Measurements from ENCODE around the gene DBX2.
"Not testable (repeated sequence)": the region's sequence is repeated elsewhere in the genome, so short reads cannot be mapped to it uniquely, and the experiment has no call there.

DBX2 gene

DNA sequence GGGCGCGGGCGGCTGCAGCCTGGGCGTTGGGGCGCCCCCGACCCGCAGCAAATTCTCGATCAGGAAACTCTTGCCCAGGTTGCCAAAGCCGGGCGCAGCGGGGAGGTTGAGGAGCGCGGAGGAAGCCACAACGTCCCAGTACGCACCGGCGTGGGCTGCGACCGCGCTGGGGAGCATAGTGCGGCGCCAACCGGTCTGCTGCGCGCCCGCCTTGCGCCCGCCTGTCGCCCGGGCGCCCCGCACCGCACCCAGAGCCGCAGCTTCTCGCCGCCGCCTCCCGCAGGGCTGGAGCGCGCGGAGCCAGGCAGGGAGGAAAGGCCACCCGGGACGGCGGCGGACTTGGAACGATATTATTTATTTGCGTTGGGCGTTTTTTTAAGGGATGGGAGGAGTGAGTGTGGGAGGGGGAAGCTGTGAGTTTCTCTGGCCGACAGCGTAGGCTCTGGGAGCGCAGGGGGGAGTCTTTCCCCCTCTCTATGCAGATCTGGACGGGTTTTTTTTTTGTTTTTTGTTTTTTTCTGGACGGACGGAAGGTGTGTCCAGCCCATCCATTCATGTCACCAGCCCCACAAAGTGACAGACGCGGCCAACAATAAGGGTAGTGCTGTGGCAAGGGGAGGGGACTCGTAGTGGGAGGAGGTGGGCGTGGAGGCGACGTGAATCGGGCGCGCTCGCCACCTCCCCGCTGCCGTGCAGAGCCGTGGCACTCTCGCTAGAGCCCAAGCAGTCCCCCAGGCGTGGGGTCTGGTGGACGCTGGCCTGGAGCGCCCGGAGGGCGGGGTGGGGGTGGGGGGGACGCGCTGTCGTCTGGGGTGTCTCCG lies at the start of gene DBX2:
TSS of gene DBX2 (minus strand) at position 349 of the 821 bp plus-strand sequence. CDS start at position 177, 172 bp downstream.
- no peak for TF ChIP-seq CTCF (IDR thresholded peaks at IDR 0.05; ENCODE audit: low read length, missing control alignments)
- no peak for DNase-seq (ENCODE audit: low read depth)
- H3K4me3 ChIP-seq (replicated peaks; ENCODE audit: low read depth, low read length): peak within 1 kb of the TSS; percentile 39

DNA sequence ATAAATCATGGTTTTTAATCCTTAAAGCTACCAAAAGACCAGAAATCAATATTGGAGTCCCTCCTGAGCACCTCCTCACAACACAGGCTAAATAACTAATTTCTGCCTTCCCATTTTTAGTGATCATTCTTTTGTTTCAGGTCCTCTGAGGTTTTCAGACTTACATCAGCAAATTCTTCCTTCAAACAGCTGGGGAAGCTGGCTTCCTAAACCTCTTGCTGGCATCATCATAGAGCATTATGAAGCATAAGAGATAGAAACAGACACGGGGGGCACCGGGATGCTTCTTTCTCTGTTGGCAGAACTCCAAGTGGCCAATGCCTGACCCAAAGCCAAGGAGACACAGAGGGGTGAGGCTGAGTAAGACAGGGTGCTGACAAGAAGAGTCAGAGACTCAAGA lies 47.9 kb upstream of the DBX2 start:
- TF ChIP-seq CTCF (IDR thresholded peaks at IDR 0.05; ENCODE audit: low read length, missing control alignments): no peak
- no peak for DNase-seq (ENCODE audit: low read depth)

DNA sequence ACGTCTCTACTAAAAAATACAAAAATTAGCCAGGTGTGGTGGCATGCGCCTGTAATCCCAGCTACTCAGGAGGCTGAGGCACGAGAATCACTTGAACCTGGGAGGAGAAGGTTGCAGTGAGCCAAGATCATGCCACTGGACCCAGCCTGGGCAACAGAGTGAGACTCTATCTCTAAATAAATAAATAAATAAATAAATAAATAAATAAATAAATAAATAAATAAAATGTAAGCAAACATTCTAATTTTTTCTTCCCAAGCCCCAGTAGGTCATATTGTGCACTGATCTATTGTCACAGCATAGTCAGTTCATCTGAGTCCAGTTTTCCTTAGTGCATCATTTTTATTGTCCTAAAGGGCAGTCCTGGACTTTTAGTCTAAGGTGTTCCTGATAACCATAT lies 44.5 kb upstream of the DBX2 start:
- not testable (repeated sequence) for DNase-seq (ENCODE audit: low read depth); H3K4me3 ChIP-seq (replicated peaks; ENCODE audit: low read depth, low read length)

More for the DNA sequence above, 47.9 kb upstream of the DBX2 start:
- H3K4me3 ChIP-seq (replicated peaks; ENCODE audit: low read depth, low read length): no peak overlapping the region

DNA sequence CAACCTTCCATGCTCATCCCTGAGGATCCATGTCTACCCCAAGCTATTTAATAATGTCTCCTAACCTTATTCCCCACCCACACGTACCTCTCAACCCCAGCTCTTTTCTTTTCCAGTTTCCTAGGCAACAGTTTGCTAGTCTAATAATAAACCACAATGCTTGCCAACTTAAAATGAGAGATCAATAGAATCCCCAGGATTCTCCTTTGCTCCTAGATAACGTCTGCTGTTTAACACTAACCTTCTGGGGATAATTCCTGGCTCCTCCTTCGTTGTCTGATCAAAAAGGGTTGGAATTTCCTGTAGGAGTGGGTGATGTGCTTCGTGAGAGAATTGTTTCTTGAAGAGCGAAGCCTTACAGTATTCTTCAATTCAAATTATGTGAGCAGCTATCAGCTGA lies 42.2 kb upstream of the DBX2 start:
- TF ChIP-seq CTCF (IDR thresholded peaks at IDR 0.05; ENCODE audit: low read length, missing control alignments): no peak
- H3K4me3 ChIP-seq (replicated peaks; ENCODE audit: low read depth, low read length): no peak overlapping the region
- DNase-seq (ENCODE audit: low read depth): no peak

GRCh38 chr12:45089411-45090075 lies 38.6 kb upstream of the DBX2 start:
- DNase-seq (ENCODE audit: low read depth): no peak
- no peak for TF ChIP-seq CTCF (IDR thresholded peaks at IDR 0.05; ENCODE audit: low read length, missing control alignments)
- H3K4me3 ChIP-seq (replicated peaks; ENCODE audit: low read depth, low read length): no peak overlapping the region

GRCh38 chr12:45088608-45089007 lies 37.7 kb upstream of the DBX2 start:
- no peak for TF ChIP-seq CTCF (IDR thresholded peaks at IDR 0.05; ENCODE audit: low read length, missing control alignments)
- DNase-seq (ENCODE audit: low read depth): no peak

GRCh38 chr12:45084248-45084647 lies 33.3 kb upstream of the DBX2 start:
- H3K4me3 ChIP-seq (replicated peaks; ENCODE audit: low read depth, low read length); DNase-seq (ENCODE audit: low read depth): not testable (repeated sequence)

More at GRCh38 chr12:45088608-45089007, 37.7 kb upstream of the DBX2 start:
- H3K4me3 ChIP-seq (replicated peaks; ENCODE audit: low read depth, low read length): no peak overlapping the region

- no peak for DNase-seq (ENCODE audit: low read depth)
- H3K4me3 ChIP-seq (replicated peaks; ENCODE audit: low read depth, low read length): no peak overlapping the region
- TF ChIP-seq CTCF (IDR thresholded peaks at IDR 0.05; ENCODE audit: low read length, missing control alignments): no peak
Observed at GRCh38 chr12:45077251-45077650, 26.4 kb upstream of the DBX2 start.

Measured in fibroblast of pulmonary artery (primary cell).